ENCODE results near the gene GRAMD2B. TPM values are rescaled to one million over a fixed set of nuclear protein-coding genes. Genes with fewer than 3 reads are reported as not detected.
"Not testable (repeated sequence)": the region's sequence is repeated elsewhere in the genome, so short reads cannot be mapped to it uniquely, and the experiment has no call there.

The GRAMD2B gene
- total and polyA plus RNA-seq, 2 of the 13 experiments (the other 11 are each of a cell fraction or from before 2014, with no cell fraction given): 8.1 to 10.6 TPM

DNA sequence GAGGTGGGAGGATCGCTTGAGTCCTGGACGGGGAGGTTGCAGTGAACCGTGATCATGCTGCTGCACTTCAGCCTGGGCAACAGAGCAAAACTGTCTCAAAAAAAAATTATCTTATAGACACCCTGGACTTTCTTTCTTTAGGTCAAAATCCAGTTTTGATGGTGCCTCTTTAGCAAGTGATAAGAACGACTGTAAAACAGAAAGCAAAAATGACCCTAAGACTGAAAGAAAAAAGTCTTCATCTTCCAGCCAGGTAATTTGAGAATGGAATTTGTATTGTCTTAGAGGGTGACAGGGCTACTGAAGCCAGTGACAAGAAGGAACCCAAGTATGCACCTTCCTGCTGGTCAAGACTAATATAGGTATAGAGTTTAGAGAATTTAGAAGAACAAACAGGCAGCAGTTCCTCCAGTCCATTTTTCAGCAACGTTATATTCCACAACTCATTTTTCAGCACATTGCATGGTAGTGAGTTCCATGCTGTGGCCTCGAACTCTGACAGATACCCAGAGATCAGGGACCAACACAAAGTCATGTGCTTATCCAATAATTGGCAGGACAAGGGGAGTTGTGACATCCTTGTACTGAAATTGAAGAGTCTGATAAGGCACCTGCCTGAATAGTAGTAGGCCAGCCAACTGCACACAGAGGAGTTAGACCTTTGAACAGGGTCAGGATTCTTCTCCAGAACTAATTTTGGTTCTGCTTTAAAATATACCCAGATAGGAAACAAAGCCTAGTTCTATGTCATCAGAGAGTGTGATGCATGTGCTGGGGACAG lies 46.5 kb downstream of the GRAMD2B start (continued):
- TF ChIP-seq NFYC (CRISPR knock-in tag; IDR thresholded peaks at IDR 0.05) (no peak), HNF4A (CRISPR knock-in tag; IDR thresholded peaks at IDR 0.05) (peak; percentile 81), ARID2 (CRISPR knock-in tag; IDR thresholded peaks at IDR 0.05; ENCODE audit: borderline replicate concordance) (no peak), TSC22D2 (CRISPR knock-in tag; IDR thresholded peaks at IDR 0.05; ENCODE audit: borderline replicate concordance) (no peak), SOX13 (IDR thresholded peaks at IDR 0.05) (no peak), SOX13 (CRISPR knock-in tag; conservative IDR thresholded peaks at IDR 0.05 in 1 of 2, IDR thresholded peaks at IDR 0.05 in 1 of 2) (0 out of 4 replicates have a peak, but pooled peaks of 1 of the 2 experiments have one; percentile 6)
- TF ChIP-seq, protein P1, sequence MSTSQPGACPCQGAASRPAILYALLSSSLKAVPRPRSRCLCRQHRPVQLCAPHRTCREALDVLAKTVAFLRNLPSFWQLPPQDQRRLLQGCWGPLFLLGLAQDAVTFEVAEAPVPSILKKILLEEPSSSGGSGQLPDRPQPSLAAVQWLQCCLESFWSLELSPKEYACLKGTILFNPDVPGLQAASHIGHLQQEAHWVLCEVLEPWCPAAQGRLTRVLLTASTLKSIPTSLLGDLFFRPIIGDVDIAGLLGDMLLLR (CRISPR knock-in tag; IDR thresholded peaks at IDR 0.05): no peak

DNA sequence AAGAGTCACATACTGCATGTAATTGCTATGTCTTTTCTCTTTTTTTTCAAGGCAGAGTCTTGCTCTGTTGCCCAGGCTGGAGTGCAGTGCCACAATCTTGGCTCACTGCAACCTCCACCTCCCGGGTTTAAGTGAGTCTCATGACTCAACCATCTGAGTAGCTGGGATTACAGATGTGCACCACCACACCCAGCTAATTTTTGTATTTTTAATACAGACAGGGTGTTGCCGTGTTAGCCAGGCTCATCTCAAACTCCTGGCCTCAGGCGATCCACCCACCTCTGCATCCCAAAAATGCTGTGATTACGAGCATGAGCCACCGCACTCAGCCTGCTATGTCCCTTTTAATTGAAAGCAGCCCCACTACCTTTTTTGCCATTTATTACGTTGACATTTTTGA lies 47.3 kb downstream of the GRAMD2B start:
- 97% methylated on average over 6 of the region's 6 CpGs for WGBS (ENCODE audit: low lambda C conversion rate)
- TF ChIP-seq ZNF121 (CRISPR knock-in tag; IDR thresholded peaks at IDR 0.05): peak; percentile 56
- in situ Hi-C loops (cut with HindIII; ENCODE audit: extremely low pct_ligation_motif_present, low pct_unique_long_range_greater_than_20kb); H3K79me2 ChIP-seq (ENCODE audit: insufficient read depth, low read length); H3K27me3 ChIP-seq (ENCODE audit: control insufficient read depth in 1 of 2, insufficient read depth in 2 of 2, low read length in 2 of 2); H3K27ac ChIP-seq (ENCODE audit: extremely low read length, insufficient read depth, low read length); FAIRE-seq; H3K9me3 ChIP-seq (ENCODE audit: low read length); BruUV-seq (replicated peaks); H3K4me3 ChIP-seq (replicated peaks in 1 of 3; ENCODE audit: insufficient read depth in 1 of 3, low read depth in 2 of 3, low read length in 3 of 3); CTCF ChIA-PET (ENCODE audit: low intra/inter-chr PET ratio, low total read pairs); DNase-seq (ENCODE audit: low spot score); H3K4me2 ChIP-seq (ENCODE audit: low read depth, low read length); H2AFZ ChIP-seq (ENCODE audit: low read length); H4K20me1 ChIP-seq (ENCODE audit: insufficient read depth, low read length); H3K36me3 ChIP-seq (replicated peaks in 1 of 2; ENCODE audit: control insufficient read depth in 1 of 2, insufficient read depth in 2 of 2, low read length in 2 of 2); ATAC-seq; H3K9ac ChIP-seq (ENCODE audit: insufficient read depth, low read depth, low read length): not testable (repeated sequence)
- POLR2A ChIA-PET: interaction anchor here (1.7 kb wide), 1 partner anchor 9 kb away, joined by 4 read pairs; no protein-coding TSS in a partner anchor
- intact Hi-C loops (cut with micrococcal nuclease; ENCODE audit: unreplicated experiment): loop anchor here (2.0 kb wide), 1 partner anchor 100 kb away; no protein-coding TSS in a partner anchor
- H3K4me1 ChIP-seq (ENCODE audit: insufficient read depth, low read length): peaks cover 40% of the 10 kb centered on the region

Data from HepG2 (cell line).